NCI-H2081 treated with DMSO at 0.1 percent for 48 hours (cell line): ENCODE measurements around the gene AMT.

Experiments
- DNase-seq: peaks from one replicate; lab custom pipeline; 2025; lab: John Stamatoyannopoulos, UW

AMT gene

GRCh38 chr3:49422379-49423248 is at the start of gene AMT:
TSS of gene AMT (minus strand) at chr3:49422473. CDS start at chr3:49422450, 23 bp downstream.
- DNase-seq, result no peak

GRCh38 chr3:49470714-49471420 is 48.6 kb upstream of the AMT start:
- DNase-seq, result no peak

GRCh38 chr3:49469936-49470713 is 47.9 kb upstream of the AMT start, which contains the start of gene DAG1:
TSS of gene DAG1 (plus strand) at chr3:49470267. CDS start at chr3:49510535, 40,268 bp downstream.
- DNase-seq, result peak; percentile 69

- DNase-seq, result no peak
Measured at GRCh38 chr3:49469037-49469935, 47.0 kb upstream of the AMT start.

- DNase-seq, result no peak
Measured at GRCh38 chr3:49466085-49466484, 43.8 kb upstream of the AMT start.

- DNase-seq, result no peak
Measured at GRCh38 chr3:49465270-49466034, 43.2 kb upstream of the AMT start.

GRCh38 chr3:49462222-49462621 is 39.9 kb upstream of the AMT start:
- no peak for DNase-seq

- no peak for DNase-seq
Measured at GRCh38 chr3:49461443-49462171, 39.3 kb upstream of the AMT start.

- no peak for DNase-seq
Measured at GRCh38 chr3:49460956-49461355, 38.7 kb upstream of the AMT start.

- DNase-seq, result no peak
Measured at GRCh38 chr3:49460188-49460890, 38.1 kb upstream of the AMT start.

GRCh38 chr3:49456466-49456865 is 34.2 kb upstream of the AMT start:
- no peak for DNase-seq

- no peak for DNase-seq
Measured at GRCh38 chr3:49454898-49455681, 32.8 kb upstream of the AMT start.

GRCh38 chr3:49454458-49454857 is 32.2 kb upstream of the AMT start:
- no peak for DNase-seq

- no peak for DNase-seq
Measured at GRCh38 chr3:49453621-49454020, 31.3 kb upstream of the AMT start.

GRCh38 chr3:49445391-49445790 is 23.1 kb upstream of the AMT start:
- DNase-seq, result no peak

GRCh38 chr3:49434731-49435130 is 12.5 kb upstream of the AMT start:
- DNase-seq, result no peak

GRCh38 chr3:49428752-49429080 is 6.4 kb upstream of the AMT start:
- DNase-seq, result no peak

GRCh38 chr3:49427586-49427985 is 5.3 kb upstream of the AMT start:
- DNase-seq, result no peak

GRCh38 chr3:49424816-49425215 is 2.5 kb upstream of the AMT start:
- no peak for DNase-seq
